Osteocyte (in vitro differentiated cells): Measurements from ENCODE around the gene AQP7. TPM values are rescaled to one million over a fixed set of nuclear protein-coding genes. Genes with fewer than 3 reads are reported as not detected.

Experiments used
- DNase-seq: peaks from one replicate; pipeline ENCODE4 v3.0.0; 2021; ENCODE audit warnings: mixed read lengths; ENCODE audit not compliant: unreplicated experiment; ENCODE audit errors: extremely low spot score
- H3K27ac Mint-ChIP-seq: one replicate; pipeline ENCODE4 v1.8.0; 2021; ENCODE audit warnings: mild to moderate bottlenecking, mixed read lengths; ENCODE audit not compliant: unreplicated experiment
- H3K27me3 Mint-ChIP-seq: one replicate; pipeline ENCODE4 v1.8.0; 2021; ENCODE audit warnings: mixed read lengths; ENCODE audit not compliant: unreplicated experiment
- H3K36me3 Mint-ChIP-seq: one replicate; pipeline ENCODE4 v1.8.0; 2021; ENCODE audit warnings: mixed read lengths; ENCODE audit not compliant: unreplicated experiment
- H3K4me1 Mint-ChIP-seq: one replicate; pipeline ENCODE4 v1.8.0; 2021; ENCODE audit warnings: mixed read lengths; ENCODE audit not compliant: unreplicated experiment
- H3K4me3 Mint-ChIP-seq: one replicate; pipeline ENCODE4 v1.8.0; 2021; ENCODE audit warnings: mild to moderate bottlenecking, moderate library complexity, mixed read lengths; ENCODE audit not compliant: unreplicated experiment
- H3K9me3 Mint-ChIP-seq: one replicate; pipeline ENCODE4 v1.8.0; 2021; ENCODE audit warnings: mixed read lengths; ENCODE audit not compliant: unreplicated experiment
- CTCF ChIP-seq: fragments of 200-600 bp; sonication (generic); IDR thresholded peaks from 2 replicates; pipeline ENCODE4 v1.5.0; 2021; ENCODE audit warnings: antibody characterized with exemption, mild to moderate bottlenecking, moderate library complexity
- total RNA-seq: library from RNA; stranded (reverse); gene quantifications from 2 replicates; pipeline ENCODE4 v1.2.1, GENCODE V29; 2021

AQP7 gene
- total RNA-seq, 1 donor from 2014 or later: not detected

- H3K4me3 Mint-ChIP-seq: no peak overlapping the region
- peak overlapping the region; percentile 29 for H3K27ac Mint-ChIP-seq
- no peaks in the 10 kb centered on the region for H3K27me3 Mint-ChIP-seq
- peaks cover 2% of the 10 kb centered on the region for H3K4me1 Mint-ChIP-seq
- peaks cover 4% of the 10 kb centered on the region for H3K9me3 Mint-ChIP-seq
- TF ChIP-seq CTCF: no peak
- DNase-seq: no peak
- peaks cover 46% of the 10 kb centered on the region for H3K36me3 Mint-ChIP-seq
These were observed 52.6 kb downstream of the AQP7 start for GRCh38 chr9:33349743-33350142.

- Mint-ChIP-seq H3K4me1 (peaks cover 2% of the 10 kb centered on the region), H3K9me3 (peaks cover 4% of the 10 kb centered on the region), H3K36me3 (peaks cover 43% of the 10 kb centered on the region), H3K27me3 (no peaks in the 10 kb centered on the region), H3K27ac (no peak overlapping the region), H3K4me3 (no peak overlapping the region)
- no peak for TF ChIP-seq CTCF
- no peak for DNase-seq
These were observed 53.4 kb downstream of the AQP7 start for GRCh38 chr9:33348998-33349397.

GRCh38 chr9:33346564-33346963, 55.8 kb downstream of the AQP7 start:
- H3K36me3 Mint-ChIP-seq: peaks cover 46% of the 10 kb centered on the region

GRCh38 chr9:33344145-33344544, 58.2 kb downstream of the AQP7 start:
- no peaks in the 10 kb centered on the region for H3K4me1 Mint-ChIP-seq
- peak; percentile 48 for DNase-seq
- H3K9me3 Mint-ChIP-seq: peaks cover 4% of the 10 kb centered on the region
- TF ChIP-seq CTCF: no peak
- peaks cover 65% of the 10 kb centered on the region for H3K36me3 Mint-ChIP-seq
- no peaks in the 10 kb centered on the region for H3K27me3 Mint-ChIP-seq
- H3K27ac Mint-ChIP-seq: no peak overlapping the region
- H3K4me3 Mint-ChIP-seq: no peak overlapping the region

More at GRCh38 chr9:33346564-33346963, 55.8 kb downstream of the AQP7 start:
- H3K27ac Mint-ChIP-seq: no peak overlapping the region
- no peak overlapping the region for H3K4me3 Mint-ChIP-seq
- no peaks in the 10 kb centered on the region for H3K27me3 Mint-ChIP-seq
- DNase-seq: peak; percentile 2
- H3K9me3 Mint-ChIP-seq: peaks cover 4% of the 10 kb centered on the region
- H3K4me1 Mint-ChIP-seq: peaks cover 2% of the 10 kb centered on the region
- no peak for TF ChIP-seq CTCF

GRCh38 chr9:33341182-33341581, 61.2 kb downstream of the AQP7 start:
- H3K9me3 Mint-ChIP-seq: no peaks in the 10 kb centered on the region
- H3K4me1 Mint-ChIP-seq: no peaks in the 10 kb centered on the region
- no peak overlapping the region for H3K27ac Mint-ChIP-seq
- no peak for TF ChIP-seq CTCF
- no peak overlapping the region for H3K4me3 Mint-ChIP-seq
- peaks cover 53% of the 10 kb centered on the region for H3K36me3 Mint-ChIP-seq
- DNase-seq: peak; percentile 49
- H3K27me3 Mint-ChIP-seq: no peaks in the 10 kb centered on the region
